CD4-positive, alpha-beta T cell treated with Interleukin-17A for 4 hours (primary cell): Measurements from ENCODE around the gene LAD1.

Experiments used
- DNase-seq: peaks from one replicate; pipeline ENCODE4 v3.0.0-alpha.2; 2020; ENCODE audit warnings: mixed read lengths

Gene LAD1

DNA sequence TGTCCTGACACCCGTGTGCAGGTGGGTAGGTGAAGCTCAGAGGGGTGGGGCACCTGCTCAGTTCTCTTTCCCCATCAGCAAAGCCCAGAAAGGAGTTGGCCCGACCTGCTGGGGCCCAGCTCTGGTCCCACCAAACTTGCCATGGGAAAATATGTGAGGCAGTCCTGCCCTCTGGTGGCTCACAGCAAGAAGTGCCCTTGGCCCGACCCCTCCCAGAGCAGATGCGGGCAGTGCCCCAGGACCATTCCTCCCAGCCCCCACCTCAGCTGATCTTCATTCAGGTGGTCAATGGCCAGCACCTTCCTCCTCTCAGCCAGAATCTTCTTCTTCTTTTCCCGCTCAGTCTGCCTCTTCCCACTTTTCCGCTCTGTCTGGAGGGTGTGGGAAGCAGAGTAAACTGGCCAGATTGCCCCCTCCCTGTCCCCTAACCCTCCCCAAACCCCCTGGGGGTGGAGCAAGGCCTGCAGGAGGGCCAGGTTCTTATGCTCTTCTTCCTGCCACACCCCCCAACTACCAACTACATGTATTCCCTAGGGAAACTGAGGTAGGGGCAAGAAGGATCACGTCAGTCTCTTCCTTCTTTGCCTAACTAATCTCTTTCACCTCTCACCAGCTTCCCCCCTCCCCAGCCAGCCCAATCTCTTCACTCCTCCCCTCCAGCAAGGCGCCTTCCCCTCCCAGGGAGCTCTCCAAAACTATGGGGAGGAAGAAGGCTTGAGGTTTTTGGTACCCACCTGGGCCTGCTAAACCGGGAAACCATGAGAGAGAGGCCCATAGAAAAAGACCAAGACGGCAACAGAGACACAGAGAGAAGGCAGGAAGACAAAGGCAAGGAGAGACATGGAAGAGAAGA lies 37.2 kb downstream of the LAD1 start:
- DNase-seq = no peak

- DNase-seq = no peak
Measured at GRCh38 chr1:201360901-201361651, 38.0 kb downstream of the LAD1 start.

DNA sequence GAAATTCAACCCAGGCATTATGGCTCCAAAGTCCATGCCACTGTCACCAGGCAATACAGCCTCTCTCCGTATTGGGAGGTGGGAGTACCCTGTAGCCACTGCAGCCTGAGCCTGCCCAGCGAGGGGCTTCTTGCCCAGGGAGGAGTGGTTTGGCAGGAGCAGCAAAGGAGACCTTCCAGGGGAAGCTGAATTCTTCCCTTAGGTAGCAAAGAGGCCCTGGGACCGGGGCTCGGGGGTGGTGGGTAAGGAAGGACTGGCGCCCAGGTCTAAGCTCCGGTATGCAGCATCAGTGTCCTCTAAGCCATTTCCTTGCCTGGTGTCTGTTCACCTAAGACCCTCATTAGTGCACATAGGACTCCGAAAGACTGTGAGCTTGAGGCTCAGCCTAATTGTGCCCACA lies 38.6 kb downstream of the LAD1 start:
- no peak for DNase-seq

DNA sequence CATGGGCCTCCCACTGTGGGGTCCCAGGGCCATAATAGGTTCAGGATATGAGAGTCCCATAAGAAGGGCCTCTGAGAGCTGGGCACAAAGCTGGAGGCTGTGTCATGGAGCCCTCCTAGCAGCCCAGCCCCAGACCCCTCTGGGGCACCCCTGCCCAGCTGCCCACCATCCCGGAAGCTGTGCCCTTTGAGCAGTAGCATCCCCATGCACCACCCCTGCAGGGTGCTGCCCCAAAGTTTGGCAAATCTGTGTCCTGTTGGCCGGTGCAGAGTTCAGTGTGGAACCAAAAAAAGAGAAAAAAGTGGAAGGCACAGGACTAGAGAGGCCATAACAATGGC lies 39.3 kb downstream of the LAD1 start:
- DNase-seq = no peak

GRCh38 chr1:201359031-201359872 lies 39.9 kb downstream of the LAD1 start:
- no peak for DNase-seq

GRCh38 chr1:201358596-201358995 lies 40.5 kb downstream of the LAD1 start:
- no peak for DNase-seq

DNA sequence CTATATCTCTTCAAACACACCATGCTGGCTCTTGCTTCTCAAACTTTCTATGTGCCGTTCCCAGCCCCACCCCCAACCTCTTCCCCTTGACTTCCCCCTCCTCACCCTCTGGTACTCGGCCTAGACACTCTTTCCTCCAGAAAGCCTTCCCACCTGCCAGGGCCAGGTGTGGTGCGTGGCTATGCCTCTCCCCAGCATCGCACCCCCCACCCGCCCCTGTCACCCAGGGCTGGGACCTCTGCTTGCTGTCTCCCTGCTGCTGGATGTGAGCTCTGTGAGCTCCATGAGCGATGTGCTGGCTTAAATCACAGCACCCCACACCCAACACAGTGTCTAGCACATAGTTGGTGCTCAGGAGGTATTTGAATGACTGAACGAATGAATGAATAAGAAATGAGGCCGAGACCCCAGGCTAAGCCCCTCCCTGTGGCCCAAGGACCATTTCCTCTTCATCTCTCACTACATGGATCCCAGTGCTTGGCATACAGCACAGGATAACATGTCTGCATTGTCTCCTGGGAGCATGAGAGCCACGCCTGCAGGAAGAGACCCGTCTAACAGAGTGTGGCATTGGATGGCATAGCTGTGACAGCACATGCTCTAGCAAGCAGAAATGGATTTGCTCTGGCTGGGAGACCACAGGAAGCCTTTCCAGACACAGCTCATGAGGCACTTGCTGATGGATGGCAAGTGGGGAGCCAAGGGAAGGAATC lies 41.3 kb downstream of the LAD1 start:
- DNase-seq = no peak

GRCh38 chr1:201357211-201357610 lies 41.9 kb downstream of the LAD1 start:
- DNase-seq = no peak

GRCh38 chr1:201356701-201357100 lies 42.4 kb downstream of the LAD1 start:
- no peak for DNase-seq

DNA sequence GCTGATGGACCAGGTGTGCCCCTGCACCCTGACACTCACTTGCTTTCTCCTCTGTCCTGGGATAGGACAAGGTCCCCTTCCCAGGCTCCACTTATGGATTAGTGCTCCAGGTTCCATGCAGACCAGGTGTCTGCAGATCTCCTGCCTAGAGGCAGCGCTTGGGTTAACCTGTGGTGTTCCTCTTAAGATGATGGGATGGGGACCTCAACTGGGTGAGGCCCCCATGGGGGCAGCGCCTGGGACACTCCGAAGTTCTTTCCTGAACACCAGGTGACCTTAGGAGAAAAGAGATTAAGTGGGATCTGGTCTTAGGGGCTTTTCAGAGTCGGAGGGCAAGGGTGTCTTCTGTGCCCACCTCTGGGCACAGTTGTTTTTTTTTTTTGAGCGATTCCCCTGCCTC lies 42.9 kb downstream of the LAD1 start:
- no peak for DNase-seq

GRCh38 chr1:201355471-201355870 lies 43.7 kb downstream of the LAD1 start:
- no peak for DNase-seq

DNA sequence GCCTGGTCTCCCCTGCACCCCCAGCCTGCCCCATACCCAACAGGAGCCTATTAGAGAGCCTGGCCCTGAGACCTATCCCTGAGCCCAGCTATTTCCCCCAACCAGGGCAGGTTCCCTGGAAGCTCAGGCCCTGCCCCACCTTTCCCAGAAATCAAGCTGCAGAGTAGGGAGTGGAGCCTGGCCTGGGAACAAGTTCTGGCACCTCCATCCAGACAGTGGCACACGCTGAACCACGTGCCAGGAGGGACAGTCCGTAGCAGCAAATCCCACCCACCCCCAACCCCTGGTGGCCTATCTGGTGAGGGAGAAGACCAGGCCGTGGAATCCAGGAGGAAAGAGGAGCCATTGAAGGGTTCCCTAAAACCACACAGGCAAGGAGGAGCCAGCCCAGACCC lies 44.2 kb downstream of the LAD1 start:
- no peak for DNase-seq

- no peak for DNase-seq
Measured at GRCh38 chr1:201354151-201354900, 44.8 kb downstream of the LAD1 start.

DNA sequence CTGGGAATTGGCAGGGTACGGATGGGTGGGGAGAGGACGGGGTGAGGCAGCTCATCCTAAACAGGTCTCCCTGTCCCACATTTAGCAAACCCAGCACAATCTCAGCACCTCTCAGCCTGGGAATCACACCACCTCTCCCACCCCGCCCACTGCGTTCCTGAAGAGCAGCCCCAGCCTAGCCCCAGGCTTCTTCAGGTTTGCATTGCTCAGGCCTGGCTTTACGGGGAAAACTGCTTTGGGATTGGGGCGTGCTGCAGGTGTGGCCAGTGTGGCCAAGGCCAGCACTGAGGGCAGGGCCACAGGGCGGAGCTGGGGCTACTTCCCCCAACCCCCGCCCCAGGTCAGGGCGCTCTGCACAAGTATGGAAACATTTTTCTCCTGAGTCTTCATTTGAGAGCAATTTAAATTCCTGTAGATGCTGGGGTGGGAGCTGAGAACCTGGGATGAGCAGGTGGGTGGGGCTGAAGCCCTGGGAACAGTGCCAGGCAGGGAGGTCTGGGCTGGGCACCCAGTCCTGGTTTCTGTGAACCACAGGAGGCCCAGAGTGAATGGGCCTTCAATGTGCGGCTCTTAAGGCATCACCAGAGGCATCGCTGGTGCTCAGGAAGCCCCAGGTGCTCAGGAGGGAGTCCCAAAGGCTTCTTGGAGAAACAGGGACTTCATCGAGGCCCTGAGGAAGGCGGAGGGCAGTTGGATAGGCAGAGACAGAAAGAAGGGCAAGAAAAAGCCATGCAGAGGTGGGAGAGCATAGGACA lies 45.8 kb downstream of the LAD1 start:
- DNase-seq = no peak

DNA sequence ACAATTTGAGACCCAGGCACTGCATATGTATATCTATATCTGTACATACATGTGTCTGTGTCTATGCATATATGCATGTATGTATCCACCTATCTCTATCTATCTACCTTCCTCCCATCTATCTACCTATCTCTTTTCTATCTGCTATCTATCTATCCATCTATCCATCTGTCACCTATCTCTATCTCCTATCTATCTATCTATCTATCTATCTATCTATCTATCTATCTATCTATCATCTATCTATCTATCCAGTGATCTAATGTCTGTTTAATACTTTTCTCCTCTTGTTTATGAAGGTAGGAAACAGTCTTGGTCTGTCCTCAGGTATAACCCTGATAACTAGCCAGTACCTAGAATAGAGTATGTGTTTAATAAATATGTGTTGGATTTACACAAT lies 47.5 kb downstream of the LAD1 start:
- no peak for DNase-seq

DNA sequence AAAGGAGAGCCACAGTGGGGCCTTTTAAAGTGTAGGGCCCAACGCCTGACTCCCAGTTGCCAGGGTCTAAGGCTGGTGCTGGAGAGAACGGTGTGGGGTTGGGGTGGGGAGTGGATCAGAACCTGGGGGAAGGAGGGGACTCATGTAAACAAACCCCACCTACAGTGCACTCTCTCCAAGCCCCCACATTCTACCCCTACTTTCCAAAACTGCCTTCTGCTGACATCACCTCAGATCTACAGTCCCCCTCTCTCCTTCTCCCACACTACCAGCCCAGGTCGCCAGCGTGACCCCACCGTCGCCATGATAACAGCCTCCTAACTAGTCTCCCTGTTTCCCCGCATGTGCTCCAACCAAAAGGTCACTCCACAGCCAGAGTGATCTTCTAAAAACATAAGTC lies 48.2 kb downstream of the LAD1 start:
- no peak for DNase-seq

- no peak for DNase-seq
Measured at GRCh38 chr1:201350361-201350725, 48.8 kb downstream of the LAD1 start.

- no peak for DNase-seq
Measured at GRCh38 chr1:201349092-201349491, 50.0 kb downstream of the LAD1 start.

GRCh38 chr1:201348211-201348566 lies 50.9 kb downstream of the LAD1 start:
- DNase-seq = no peak

DNA sequence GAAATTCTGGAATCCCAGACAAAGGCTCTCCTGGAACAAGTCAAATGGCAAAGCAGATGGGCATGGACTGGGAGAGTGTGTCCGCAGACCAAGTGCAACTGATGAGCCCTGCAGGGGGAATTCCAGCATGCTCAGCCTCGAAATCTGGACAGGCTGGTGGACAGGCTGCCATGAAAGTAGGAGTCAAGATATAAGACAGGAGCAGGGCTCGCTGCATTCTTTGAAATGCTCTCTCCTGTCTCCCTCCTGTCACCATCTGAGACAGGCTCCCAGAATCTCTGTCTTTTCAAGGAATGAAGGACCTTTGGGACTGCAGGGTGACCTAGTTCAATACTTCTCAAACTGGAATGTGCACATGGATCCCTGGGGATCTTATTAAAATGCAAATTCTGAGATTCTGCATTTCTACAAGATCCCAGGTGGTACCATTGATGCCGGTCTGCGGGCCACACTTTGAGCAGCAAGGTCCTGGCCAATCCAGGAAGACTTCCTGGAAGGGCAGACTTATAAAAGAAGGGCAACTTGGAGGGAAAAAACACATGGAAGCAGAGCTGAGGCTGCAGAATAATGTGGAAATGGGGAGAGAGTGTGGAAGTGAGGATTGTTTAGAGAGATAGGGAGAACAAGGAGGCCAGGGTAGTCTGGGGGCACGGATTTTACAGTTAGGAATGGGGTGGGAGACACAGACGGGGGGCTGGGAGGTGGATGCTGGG lies 51.5 kb downstream of the LAD1 start:
- no peak for DNase-seq

DNA sequence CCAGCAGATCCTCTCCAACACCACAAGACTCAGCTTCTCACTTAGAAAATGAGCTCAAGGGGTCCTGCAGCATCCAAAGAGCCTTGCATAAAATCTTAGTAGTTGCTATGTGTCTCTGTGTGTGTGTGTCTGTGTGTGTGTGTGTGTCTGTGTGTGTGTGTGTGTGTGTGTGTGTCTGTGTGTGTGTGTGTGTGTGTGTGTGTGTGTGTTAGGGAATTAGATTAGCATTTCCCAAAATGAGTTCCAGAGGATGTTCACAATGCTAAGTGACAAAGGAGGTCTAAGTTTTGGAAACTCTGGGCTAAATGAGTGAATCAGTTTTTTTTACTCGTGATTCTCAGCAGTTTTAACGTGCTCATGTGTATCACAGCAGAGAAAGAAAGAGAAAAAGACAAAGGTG lies 52.1 kb downstream of the LAD1 start:
- DNase-seq = no peak
